GM18867 (cell line): Measurements from ENCODE around the gene DHX30.
"Not testable (repeated sequence)": the region's sequence is repeated elsewhere in the genome, so short reads cannot be mapped to it uniquely, and the experiment has no call there.

Source experiments
- ATAC-seq: cut with Tn5 transposase; IDR thresholded peaks from one replicate; pipeline ENCODE4 v1.9.1; 2021; ENCODE audit warnings: mild to moderate bottlenecking, moderate library complexity; ENCODE audit not compliant: unreplicated experiment

Gene DHX30

GRCh38 chr3:47874913-47875312 lies 72.0 kb downstream of the DHX30 start:
- ATAC-seq, result no peak

- ATAC-seq, result no peak
Observed at GRCh38 chr3:47877290-47877689, 74.4 kb downstream of the DHX30 start.

GRCh38 chr3:47877719-47878118 lies 74.8 kb downstream of the DHX30 start:
- no peak for ATAC-seq

GRCh38 chr3:47882338-47882737 lies 79.4 kb downstream of the DHX30 start:
- no peak for ATAC-seq

- no peak for ATAC-seq
Observed at GRCh38 chr3:47884603-47885002, 81.7 kb downstream of the DHX30 start.

GRCh38 chr3:47885168-47885567 lies 82.2 kb downstream of the DHX30 start:
- no peak for ATAC-seq

GRCh38 chr3:47887991-47888390 lies 85.1 kb downstream of the DHX30 start:
- not testable (repeated sequence) for ATAC-seq

- no peak for ATAC-seq
Observed at GRCh38 chr3:47888986-47889757, 86.2 kb downstream of the DHX30 start.

- no peak for ATAC-seq
Observed at GRCh38 chr3:47890126-47890827, 87.3 kb downstream of the DHX30 start.

GRCh38 chr3:47890828-47891612 lies 88.1 kb downstream of the DHX30 start:
- ATAC-seq, result no peak

GRCh38 chr3:47891613-47892005 lies 88.7 kb downstream of the DHX30 start:
- no peak for ATAC-seq

GRCh38 chr3:47892286-47893040 lies 89.5 kb downstream of the DHX30 start:
- ATAC-seq, result no peak

- no peak for ATAC-seq
Observed at GRCh38 chr3:47895241-47895640, 92.3 kb downstream of the DHX30 start.

GRCh38 chr3:47896736-47897135 lies 93.8 kb downstream of the DHX30 start:
- ATAC-seq, result no peak

- ATAC-seq, result no peak
Observed at GRCh38 chr3:47897954-47898353, 95.0 kb downstream of the DHX30 start.

- no peak for ATAC-seq
Observed at GRCh38 chr3:47899495-47900108, 96.7 kb downstream of the DHX30 start.
